HG03064 (cell line): ENCODE results near the gene CAMTA1.

ENCODE experiments used
- ATAC-seq: cut with Tn5 transposase; IDR thresholded peaks from one replicate; pipeline ENCODE4 v1.9.1; 2021; ENCODE audit warnings: low read depth; ENCODE audit not compliant: unreplicated experiment

The CAMTA1 gene

GRCh38 chr1:7454052-7454815 lies 669.0 kb downstream of the CAMTA1 start:
- no peak for ATAC-seq

GRCh38 chr1:7454895-7455784 lies 669.9 kb downstream of the CAMTA1 start:
- no peak for ATAC-seq

- no peak for ATAC-seq
Measured at GRCh38 chr1:7455796-7456721, 670.8 kb downstream of the CAMTA1 start.

GRCh38 chr1:7456722-7457082 lies 671.4 kb downstream of the CAMTA1 start:
- no peak for ATAC-seq

- no peak for ATAC-seq
Measured at GRCh38 chr1:7457811-7458210, 672.6 kb downstream of the CAMTA1 start.

- ATAC-seq = no peak
Measured at GRCh38 chr1:7458946-7459345, 673.7 kb downstream of the CAMTA1 start.

GRCh38 chr1:7459914-7460313 lies 674.7 kb downstream of the CAMTA1 start:
- no peak for ATAC-seq

- no peak for ATAC-seq
Measured at GRCh38 chr1:7460807-7461206, 675.6 kb downstream of the CAMTA1 start.

GRCh38 chr1:7462617-7463016 lies 677.4 kb downstream of the CAMTA1 start:
- no peak for ATAC-seq

- no peak for ATAC-seq
Measured at GRCh38 chr1:7463526-7463925, 678.3 kb downstream of the CAMTA1 start.

- ATAC-seq = no peak
Measured at GRCh38 chr1:7464736-7465135, 679.5 kb downstream of the CAMTA1 start.

- no peak for ATAC-seq
Measured at GRCh38 chr1:7467476-7468175, 682.4 kb downstream of the CAMTA1 start.

GRCh38 chr1:7468248-7468647 lies 683.0 kb downstream of the CAMTA1 start:
- ATAC-seq = no peak

- no peak for ATAC-seq
Measured at GRCh38 chr1:7469255-7469938, 684.1 kb downstream of the CAMTA1 start.

GRCh38 chr1:7470904-7471638 lies 685.8 kb downstream of the CAMTA1 start:
- ATAC-seq = no peak

- ATAC-seq = no peak
Measured at GRCh38 chr1:7471836-7472235, 686.6 kb downstream of the CAMTA1 start.

GRCh38 chr1:7473223-7474142 lies 688.2 kb downstream of the CAMTA1 start:
- no peak for ATAC-seq

GRCh38 chr1:7474143-7474490 lies 688.9 kb downstream of the CAMTA1 start:
- ATAC-seq = no peak
